GM19025 (cell line): ENCODE results near the gene ACTR3.
"Not testable (repeated sequence)": the region's sequence is repeated elsewhere in the genome, so short reads cannot be mapped to it uniquely, and the experiment has no call there.

Source experiments
- ATAC-seq: cut with Tn5 transposase; IDR thresholded peaks from one replicate; pipeline ENCODE4 v1.9.1; 2021; ENCODE audit warnings: mild to moderate bottlenecking, low read depth, moderate library complexity; ENCODE audit not compliant: unreplicated experiment

Gene ACTR3

DNA sequence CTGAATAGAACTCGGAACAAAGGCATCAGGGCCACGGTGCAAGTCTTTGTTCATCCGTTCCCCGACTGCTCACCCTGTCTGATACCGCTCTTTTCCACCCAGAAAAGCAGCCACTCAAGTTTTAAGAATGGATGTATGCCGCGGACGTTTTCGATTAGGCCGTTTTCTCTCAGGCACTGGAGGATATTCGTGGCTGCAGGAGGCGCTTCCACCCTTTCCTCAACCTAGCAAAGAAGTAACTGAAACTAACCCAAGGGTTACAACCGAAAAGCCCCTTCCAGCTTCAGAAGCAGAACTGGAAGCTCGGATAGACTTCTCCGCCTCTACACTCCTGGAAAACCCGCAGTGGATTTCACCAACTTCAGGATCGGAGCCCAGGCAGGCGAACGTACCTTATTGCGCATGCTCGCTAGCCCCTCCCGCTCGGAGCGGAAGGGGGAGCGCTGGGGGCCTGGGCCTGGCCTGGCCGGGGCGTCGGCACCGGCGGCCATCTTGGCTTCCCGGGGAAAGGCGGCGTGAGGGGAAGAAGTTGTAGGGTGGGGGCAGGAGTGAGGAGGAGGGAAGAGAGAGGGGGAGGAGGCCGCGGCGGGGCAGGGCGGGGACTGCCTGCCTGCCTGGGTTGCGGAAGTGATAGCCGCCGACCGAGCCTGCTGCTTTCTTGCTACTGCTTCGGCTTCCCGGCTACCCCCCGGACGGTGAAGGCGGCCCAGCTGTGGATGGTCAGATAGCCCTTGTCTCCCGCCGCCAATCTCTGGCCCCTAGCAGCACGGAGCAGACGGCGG, at the start of gene ACTR3:
ACTR3 (plus strand) TSS at position 619 of the 782 bp plus-strand sequence. CDS start 191 bp downstream, outside the sequence.
- ATAC-seq = peak; percentile 55

DNA sequence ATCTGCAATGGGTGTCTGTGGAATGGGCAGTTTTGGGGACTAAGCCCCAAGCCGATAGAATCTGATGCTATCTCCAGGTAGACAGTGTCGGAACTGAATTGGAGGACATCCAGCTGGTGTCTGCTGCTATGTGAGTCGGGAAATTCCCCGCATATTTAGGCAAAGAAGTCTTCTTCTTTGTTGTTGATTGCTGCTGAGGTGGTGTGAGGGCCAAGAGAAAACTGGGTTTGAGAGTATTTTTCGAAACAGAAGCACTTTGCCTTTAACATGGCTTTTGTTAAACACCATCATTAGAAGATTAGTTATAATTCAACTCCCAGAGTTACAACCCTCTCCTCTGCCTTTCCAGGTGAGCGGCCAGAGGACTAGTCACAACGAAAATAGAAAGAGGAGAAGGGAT, 49.4 kb upstream of the ACTR3 start:
- no peak for ATAC-seq

DNA sequence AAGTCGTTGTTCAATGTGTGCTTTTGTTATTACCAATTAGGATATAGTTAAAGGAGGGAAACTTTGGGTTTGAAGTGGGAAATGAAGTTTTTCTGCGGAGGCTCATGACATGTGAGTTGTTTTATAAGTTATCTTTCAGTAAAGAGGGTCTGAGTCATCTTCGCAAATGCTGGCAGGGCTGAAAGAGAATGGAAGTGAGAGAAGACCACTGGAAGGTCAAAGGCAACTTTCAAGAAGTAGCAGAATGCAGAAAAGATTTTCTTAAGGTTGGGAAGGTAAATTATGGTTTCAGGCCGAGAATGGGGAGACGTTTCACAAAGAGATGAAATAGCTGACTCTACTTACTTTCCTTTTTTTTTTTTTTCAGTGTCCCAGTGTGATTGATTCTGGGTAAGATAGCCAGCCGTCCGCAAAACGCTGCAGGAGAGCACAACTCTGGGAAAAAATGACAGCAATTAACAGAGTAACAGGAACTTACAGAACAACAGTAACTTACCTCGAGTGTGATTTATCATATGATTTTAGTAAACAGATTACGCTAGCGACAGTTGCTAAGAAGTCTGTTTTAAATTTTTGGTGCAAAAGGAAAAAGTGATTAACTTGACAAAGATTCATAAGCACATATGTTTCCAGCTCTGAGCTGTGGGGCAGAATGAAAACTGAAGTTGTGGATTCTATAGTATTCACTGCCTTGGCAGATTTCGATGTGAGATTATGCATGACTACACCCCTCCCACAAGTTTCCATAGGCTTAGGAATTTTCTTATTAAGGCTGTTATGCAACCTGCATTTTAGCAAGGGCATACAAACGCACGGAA, 46.8 kb upstream of the ACTR3 start:
- ATAC-seq = no peak

DNA sequence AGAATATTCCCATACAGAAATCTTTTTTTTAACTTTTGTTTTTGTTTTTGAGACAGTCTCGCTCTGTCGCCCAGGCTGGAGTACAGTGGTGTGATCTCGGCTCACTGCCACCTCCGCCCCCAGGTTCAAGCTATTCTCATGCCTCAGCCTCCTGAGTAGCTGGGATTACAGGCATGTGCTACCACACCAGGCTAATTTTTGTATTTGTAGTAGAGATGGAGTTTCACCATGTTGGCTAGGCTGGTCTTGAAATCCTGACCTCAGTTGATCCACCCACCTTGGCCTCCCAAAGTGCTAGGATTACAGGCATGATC, 46.2 kb upstream of the ACTR3 start:
- not testable (repeated sequence) for ATAC-seq

DNA sequence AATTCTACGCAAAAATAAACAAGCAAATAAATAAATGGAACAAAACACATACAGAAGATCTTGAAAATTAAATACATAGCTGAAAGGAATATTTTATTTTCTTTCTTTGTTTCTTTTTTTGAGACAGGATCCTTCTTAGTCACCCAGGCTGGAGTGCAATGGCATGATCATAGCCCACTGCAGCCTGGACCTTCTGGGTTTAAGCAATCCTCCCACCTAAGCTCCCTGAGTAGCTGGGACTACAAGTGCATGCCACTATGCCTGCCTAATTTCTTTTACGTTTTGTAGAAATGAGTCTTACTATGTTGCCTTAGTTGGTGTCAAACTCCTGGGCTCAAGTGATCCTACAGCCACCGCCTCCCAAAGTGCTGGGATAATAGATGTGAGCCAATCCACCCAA, 44.6 kb upstream of the ACTR3 start:
- ATAC-seq = no peak

DNA sequence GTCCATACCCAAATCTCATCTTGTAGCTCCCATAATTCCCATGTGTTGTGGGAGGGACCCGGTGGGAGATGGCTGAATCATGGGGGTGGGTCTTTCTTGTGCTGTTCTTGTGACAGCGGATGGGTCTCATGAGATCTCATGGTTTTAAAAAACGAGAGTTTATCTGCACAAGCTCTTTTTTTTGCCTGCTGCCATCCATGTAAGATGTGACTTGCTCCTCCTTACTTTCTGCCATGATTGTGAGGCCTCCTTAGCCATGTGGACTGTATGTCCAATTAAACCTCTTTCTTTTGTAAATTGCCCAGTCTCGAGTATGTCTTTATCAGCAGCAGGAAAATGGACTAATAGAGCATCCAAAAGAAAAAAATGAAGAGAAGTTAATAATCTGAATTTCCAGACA, 44.1 kb upstream of the ACTR3 start:
- ATAC-seq = not testable (repeated sequence)

DNA sequence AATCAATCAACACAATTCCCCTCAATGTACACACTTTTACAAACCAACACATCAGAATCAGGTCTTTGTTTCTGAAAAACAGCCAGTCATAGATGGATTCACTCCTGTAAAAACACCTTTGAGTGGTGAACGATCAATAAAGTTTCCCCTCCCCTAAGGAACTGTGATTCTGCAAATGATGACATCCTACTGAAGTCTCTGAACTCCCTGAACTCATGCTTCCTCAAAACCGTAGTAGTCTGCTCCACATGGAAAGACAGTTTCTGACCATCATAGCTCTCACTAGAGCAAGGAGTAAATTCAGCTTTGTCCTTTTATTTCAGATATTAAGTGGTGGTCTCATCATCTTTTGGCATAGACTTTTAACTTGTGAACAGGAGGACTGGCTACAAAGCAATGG, 43.5 kb upstream of the ACTR3 start:
- no peak for ATAC-seq

DNA sequence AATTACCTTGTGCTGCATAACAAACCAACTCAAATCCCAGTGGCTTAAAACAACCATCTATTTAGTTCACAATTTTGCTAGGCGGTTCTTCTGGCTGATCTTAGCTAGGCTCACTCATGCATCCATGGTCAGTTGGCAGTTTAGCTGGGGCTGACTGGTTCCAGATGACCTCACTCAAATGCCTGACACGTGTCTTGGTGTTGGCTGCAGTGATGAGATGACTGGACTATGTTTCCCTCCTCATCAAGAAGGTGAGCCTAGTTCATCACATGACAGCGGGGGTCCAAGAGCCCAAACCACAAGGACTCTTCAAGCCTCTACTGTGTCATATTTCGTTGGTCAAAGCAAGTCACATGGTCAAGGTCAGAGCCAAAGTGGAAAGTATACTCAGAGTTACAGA, 42.7 kb upstream of the ACTR3 start:
- ATAC-seq = peak; percentile 64

DNA sequence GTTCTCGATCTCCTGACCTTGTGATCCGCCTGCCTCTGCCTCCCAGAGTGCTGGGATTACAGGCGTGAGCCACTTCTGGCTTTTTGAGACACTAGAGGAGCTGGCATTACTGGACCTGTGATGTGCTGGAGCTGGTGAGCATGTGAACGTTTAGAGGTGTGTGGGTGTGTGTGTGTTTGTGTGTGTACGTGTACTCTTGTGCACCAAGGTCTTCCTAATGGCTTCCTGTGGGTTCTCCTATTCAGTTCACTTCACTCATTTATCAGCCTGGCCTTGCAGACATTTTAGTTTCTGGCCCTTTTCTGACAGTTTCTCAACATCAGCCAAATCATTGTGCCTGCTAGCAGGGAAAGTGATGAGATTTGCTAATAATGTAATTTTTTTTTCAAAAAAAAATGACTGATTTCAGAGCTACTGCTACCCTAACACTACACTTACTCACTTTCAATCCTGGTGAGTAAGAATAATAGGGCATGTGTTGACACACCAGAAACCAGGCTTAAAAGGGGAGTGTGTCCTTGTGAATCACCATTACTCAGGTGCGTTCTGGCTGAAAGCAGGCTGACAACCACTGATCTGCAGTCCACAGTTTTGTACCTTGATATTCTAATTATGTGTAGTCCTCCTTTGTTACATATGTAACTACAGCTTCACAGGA, 41.0 kb upstream of the ACTR3 start:
- ATAC-seq = no peak

DNA sequence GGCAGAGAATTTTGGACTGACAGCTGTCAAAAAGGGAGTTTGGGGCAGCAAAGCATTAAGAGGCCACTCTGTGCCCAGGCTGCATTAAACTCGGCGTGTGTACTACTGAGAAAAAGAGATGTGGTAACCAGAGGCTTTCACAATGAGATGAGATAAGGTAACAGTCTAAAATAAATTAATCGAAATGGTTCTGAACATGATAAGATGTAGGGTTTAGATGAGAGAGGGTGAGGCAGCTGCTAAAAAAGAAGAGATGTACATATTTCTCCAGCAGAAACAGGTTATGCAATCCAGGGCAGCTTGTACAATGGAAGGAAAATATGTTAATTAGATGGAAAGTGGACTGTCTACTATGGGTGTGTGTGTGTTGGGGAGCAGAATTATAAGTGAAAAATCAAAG, 39.2 kb upstream of the ACTR3 start:
- no peak for ATAC-seq

DNA sequence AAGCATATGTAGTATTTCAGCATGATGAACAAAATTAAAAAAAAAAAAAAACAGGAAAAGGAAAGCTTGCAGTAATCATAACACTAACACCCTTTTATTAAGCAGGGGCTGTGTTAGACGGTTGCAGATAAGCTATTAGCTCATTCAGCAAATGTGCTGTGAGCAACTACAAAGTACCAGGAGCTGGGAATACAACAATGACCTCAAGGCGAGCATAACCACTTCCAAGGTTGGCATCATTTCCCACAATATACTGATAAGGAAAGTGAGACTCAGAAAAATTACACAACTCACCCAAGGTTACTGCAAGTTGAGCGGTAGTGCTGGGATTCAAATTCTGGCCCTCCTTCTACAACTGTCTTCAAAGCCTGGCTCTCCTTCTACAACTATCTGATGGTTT, 38.2 kb upstream of the ACTR3 start:
- ATAC-seq = no peak

DNA sequence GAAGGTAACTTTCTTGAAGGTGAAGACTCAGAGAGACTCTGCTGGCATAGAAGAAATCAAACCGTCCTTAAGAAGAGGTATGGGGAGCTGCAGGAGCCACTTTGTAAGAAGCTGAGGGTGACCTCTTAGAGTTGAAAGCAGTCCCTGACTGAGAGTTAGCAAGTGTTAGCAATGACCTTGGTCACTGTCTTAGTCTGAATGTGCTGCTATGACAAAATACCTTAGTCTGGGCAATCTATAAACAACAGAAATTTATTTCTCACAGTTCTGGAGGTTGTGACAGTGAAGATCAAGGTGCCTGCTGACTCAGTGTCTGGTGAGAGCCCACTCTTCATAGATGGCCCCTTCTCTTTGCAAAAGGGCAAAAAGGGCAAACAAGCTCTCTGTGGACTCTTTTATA, 35.7 kb upstream of the ACTR3 start:
- ATAC-seq = no peak

DNA sequence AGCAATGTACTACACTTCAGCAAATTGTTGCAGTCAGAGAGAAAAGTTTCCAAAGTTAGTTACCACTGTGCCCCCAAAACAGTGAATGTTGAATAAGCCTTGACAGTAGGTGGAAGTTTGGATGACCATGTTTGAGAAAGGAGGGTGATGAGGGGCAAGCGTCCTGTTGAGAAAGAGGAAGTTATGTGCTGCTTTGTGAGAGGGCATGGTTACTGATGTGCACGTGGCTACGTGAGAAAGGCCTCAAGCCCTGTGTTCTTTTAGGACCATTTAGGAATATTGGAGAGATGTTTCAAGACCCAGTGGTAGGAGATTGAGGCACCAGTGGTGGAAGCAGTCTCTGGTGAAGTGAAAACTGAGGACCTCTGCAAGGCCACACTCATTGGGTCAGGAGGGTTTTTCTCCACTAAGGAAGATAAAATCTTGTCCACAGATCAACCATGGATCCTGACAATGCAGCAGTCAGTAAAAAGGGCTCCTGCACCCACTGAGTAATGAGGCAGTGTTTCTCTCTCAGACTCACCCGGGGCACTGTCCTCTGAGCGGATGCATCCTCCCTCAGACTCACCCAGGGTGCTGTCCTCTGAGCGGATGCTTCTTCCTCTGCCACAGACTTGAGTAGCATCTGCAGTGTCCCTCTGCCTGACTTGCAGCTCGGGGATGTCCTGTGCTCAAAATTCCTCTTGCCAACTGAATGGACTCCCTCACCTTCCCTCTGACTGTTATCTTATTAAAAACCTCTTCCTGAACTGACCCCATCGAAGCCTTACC, 34.7 kb upstream of the ACTR3 start:
- no peak for ATAC-seq

DNA sequence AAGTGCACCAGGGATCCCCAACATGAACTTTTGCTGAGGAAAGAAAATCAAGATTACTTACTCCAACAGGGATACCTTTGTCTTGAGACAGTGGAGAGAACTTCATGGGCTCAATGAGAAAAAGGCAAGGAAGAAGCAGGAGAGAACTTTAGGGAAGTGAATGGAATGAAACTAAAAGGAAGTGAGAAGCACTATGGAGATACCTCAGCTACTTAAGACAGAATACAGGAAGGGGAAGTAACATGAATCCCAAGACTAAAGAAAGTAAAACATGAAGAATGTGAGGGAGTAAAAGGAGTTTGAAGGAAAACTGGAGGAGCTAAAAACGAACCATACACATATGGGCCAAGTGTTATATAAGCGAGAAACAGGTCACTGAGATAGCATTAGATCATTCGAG, 32.4 kb upstream of the ACTR3 start:
- no peak for ATAC-seq

DNA sequence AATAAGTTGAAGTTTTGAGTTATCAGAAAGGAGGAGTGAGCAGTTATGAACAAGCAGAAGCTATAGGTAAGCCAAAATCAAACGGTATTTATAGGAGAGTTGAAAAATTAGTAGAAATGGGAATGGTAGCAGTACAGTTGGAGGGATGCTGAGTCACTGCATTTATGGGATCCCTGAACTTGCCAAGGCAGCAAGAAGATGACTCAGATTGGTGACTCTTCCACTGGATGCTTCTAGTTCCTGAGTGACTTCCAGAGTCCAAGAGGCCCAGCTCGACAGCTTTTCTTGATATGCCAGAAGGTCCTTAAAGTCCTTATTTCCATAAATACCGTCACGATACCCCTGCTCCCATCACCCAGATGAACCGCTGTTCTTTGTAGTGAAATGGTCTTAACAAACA, 31.1 kb upstream of the ACTR3 start:
- ATAC-seq = no peak

DNA sequence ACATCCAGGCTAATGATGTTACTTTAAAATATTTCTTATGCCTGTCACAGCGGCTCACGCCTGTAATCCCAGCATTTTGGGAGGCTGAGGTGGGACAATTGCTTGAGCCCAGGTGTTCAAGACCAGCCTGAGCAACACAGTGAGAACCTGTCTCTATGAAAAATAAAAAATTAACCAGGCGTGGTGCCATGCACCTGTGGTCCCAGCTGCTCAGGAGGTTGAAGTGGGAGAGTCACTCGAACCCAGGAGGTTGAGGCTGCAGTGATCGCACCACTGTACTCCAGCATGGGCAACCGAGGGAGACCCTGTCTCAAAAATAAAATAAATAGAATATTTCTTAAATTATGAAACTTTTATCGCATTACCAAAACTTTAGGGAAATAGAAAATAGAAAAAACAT, 28.1 kb upstream of the ACTR3 start:
- no peak for ATAC-seq

DNA sequence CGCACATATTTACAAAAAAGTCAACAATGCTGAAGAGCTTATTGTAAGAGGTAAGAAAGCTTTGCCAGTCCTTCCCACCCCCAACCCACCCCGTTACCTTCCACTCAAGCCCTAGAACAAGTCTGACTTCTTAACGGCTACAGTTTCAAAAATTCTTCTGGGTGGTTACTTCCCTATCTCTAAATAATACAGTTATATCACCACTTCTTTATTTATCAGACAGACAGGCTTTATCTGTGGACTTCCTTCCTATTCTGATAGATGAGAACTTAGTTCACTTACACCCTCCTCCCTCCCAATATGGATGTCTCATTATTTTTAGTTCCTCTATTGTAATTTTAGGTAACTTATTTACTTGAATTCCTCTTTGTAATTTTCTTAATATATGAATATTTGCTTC, 26.7 kb upstream of the ACTR3 start:
- ATAC-seq = no peak

DNA sequence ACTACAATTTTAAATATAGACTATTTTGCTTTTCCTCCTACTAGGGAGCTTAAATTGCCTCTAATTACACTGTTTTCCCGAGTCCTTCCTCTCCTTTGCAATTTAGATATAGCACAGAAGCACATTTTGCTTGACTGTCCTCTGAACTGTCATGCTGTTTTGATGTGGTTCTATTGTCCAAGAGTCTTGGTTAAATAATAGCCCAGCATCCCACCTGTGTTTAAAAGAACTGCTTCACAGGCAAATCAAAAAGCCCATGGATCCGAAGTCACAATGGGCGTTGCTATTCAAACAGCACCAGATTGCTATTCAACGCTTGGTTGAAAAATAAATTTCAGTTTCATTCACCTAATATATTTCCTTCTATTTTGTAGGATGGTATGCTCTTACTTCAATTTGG, 22.3 kb upstream of the ACTR3 start:
- ATAC-seq = no peak

DNA sequence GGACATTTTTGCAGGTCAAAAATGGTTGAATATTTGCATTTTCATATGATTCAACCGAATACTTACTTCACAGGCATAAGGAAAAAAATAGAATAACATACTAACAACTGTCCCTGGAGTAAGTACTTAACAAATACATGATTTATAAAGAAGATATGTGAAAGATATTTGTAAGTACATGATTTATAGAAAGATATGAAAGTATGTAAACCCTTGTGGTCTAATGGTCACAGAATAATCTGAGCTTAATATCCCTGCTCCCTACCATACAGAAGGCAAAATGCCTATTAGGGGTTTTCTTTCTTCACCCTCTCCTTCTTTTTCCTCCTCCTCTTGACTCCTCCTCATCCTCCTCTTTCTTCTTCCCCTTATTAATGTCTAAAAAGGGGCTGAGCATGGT, 20.6 kb upstream of the ACTR3 start:
- ATAC-seq = no peak

DNA sequence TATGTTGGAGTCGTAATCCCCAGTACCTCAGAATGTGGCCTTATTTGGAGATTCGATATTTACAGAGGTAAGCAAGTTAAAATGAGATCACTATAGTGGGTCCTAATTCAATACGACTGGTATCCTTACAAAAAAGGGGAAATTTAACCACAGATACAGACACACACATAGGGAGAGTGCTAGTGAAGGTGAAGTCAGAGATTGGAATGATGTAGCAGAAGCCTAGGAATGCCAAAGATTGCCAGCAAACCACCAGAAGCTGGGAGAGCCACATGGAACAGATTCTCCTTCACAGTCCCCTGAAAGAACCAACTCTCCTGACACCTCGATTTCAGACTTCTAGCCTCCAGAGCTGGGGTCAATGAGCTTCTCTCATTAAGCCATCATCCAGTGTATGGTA, 17.7 kb upstream of the ACTR3 start:
- ATAC-seq = no peak

DNA sequence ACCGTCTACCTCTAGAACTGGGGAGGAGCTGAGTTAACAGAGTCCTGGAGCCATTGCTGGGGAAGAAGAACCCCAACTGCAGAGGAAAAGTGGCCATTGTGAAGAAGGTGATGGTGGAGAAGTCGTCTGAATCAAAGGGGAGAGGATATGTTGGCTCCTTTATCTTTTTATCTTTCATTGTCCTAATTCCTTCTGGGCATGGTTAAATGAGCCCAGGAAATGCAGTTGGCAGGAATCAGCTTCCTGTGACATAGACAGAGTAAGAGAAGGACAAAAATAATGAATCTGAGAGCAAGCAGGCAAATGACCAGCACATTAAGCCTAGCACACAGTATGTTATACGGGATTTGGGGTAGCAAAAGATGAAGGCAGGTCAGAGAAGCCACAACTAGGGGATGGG, 16.0 kb upstream of the ACTR3 start:
- no peak for ATAC-seq
